Superior temporal gyrus (tissue), 1 donor: ENCODE results near the gene GHR.
"Not testable (repeated sequence)": the region's sequence is repeated elsewhere in the genome, so short reads cannot be mapped to it uniquely, and the experiment has no call there.

Experiments
- DNase-seq: peaks from one replicate; pipeline ENCODE4 v3.0.0-alpha.2; 2016; ENCODE audit errors: extremely low spot score

Gene GHR

DNA sequence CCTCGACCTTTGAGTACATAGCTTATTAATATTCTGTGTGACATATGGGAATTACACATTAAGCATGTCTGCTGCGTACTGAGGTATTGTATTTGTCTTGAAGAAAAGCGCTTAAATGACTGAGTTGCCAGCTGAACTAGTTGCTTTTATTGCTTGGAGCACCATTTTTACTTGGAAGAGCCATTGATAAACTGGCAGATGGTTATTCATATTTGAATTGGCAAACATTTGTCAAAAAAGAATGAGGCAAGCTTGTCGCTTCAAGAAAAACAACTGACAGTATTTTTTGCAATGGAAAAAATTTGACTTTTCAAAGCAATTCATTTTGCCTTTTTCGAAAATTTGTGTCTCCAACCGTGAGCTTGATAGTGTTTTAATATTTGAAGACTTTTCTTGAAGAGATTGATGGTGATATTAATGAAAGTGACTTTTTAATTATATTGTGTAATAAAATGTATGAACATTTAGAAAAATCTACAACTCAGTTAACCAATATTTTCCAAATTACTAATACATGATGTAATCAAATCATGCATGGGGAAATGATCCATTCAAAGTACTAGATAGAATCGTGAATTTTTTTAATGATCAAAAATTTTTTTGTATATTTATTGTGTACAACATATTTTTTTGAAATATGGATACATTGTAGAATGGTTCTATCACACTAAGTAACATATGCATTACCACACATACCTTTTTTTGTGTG is 278.3 kb downstream of the GHR start:
- DNase-seq, result no peak

DNA sequence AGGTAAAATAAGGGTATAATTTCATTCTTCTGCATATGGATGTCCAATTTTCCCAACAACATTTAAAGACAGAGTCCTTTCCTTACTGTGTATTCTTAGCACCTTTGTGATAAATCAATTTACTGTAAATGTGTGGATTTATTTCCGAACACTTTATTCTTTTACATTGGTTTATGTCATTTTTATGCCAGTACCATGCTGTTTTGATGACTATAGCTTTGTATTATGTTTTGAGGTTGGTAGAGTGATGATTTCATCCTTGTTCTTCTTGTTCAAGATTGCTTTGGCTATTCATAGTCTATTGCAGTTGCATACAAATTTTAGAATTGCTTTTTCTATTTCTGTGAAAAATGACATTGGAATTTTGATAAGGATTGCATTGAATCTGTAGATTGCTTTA is 280.0 kb downstream of the GHR start:
- DNase-seq, result no peak

DNA sequence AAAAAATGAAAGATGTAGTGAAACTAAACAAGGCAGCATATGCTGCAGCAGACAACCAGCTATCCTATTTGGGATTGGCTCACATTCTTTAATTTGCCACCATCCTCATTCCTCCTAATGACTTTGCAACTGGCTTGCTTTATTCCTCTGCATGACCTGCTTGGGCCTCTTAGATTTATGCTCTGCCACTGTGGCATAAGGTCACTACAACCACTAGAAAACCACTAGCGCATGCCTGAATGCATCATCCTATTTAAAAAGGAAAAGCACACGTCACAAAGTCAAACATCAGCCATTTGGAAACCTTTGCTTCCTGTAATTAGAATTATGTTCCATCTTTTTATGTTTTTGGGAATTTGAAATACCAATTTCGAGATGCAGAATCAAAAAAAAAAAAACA is 292.5 kb downstream of the GHR start:
- DNase-seq, result no peak

DNA sequence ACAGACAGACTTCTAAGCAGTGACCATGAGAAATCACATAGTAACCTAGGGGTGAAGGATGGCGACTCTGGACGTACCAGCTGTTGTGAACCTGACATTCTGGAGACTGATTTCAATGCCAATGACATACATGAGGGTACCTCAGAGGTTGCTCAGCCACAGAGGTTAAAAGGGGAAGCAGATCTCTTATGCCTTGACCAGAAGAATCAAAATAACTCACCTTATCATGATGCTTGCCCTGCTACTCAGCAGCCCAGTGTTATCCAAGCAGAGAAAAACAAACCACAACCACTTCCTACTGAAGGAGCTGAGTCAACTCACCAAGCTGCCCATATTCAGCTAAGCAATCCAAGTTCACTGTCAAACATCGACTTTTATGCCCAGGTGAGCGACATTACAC is 295.4 kb downstream of the GHR start:
- DNase-seq, result no peak

DNA sequence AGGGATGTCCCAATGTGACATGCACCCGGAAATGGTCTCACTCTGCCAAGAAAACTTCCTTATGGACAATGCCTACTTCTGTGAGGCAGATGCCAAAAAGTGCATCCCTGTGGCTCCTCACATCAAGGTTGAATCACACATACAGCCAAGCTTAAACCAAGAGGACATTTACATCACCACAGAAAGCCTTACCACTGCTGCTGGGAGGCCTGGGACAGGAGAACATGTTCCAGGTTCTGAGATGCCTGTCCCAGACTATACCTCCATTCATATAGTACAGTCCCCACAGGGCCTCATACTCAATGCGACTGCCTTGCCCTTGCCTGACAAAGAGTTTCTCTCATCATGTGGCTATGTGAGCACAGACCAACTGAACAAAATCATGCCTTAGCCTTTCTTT is 295.8 kb downstream of the GHR start:
- no peak for DNase-seq

DNA sequence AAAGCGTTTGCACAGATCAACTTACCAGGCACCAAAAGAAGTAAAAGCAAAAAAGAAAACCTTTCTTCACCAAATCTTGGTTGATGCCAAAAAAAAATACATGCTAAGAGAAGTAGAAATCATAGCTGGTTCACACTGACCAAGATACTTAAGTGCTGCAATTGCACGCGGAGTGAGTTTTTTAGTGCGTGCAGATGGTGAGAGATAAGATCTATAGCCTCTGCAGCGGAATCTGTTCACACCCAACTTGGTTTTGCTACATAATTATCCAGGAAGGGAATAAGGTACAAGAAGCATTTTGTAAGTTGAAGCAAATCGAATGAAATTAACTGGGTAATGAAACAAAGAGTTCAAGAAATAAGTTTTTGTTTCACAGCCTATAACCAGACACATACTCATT is 297.0 kb downstream of the GHR start:
- DNase-seq, result no peak

DNA sequence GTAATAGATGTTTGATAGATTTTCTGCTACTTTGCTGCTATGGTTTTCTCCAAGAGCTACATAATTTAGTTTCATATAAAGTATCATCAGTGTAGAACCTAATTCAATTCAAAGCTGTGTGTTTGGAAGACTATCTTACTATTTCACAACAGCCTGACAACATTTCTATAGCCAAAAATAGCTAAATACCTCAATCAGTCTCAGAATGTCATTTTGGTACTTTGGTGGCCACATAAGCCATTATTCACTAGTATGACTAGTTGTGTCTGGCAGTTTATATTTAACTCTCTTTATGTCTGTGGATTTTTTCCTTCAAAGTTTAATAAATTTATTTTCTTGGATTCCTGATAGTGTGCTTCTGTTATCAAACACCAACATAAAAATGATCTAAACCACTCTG is 298.2 kb downstream of the GHR start:
- no peak for DNase-seq

DNA sequence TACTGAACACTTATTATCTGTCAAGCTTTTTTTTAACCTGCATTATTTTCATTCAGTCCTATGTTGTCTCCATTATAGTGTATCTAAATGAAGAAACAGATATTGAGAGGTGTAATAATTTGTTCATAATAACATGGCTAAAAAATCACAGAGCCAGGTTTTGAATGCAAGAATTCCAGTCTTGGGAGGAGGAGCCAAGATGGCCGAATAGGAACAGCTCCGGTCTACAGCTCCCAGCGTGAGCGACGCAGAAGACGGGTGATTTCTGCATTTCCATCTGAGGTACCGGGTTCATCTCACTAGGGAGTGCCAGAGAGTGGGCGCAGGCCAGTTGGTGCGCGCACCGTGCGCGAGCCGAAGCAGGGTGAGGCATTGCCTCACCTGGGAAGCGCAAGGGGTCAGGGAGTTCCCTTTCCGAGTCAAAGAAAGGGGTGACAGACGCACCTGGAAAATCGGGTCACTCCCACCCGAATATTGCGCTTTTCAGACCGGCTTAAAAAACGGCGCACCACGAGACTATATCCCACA is 311.4 kb downstream of the GHR start:
- not testable (repeated sequence) for DNase-seq

DNA sequence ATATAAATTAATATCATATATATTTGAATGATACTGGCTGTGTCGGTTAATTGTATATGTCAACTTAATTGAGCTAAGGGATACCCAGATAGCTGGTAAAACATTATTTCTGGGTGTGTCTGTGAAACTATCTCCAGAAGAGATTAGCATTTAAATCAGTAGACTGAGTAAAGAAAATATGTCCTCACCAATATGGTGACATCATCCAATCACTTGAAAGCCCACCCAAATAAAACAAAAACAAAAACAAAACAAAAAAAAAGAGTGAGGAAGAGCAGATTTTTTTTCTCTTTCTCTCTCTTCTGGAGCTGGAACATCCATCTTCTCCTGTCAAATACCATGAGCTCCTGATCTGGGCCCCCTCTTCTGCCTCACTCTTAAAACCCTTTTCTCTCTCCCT is 317.7 kb downstream of the GHR start:
- no peak for DNase-seq

DNA sequence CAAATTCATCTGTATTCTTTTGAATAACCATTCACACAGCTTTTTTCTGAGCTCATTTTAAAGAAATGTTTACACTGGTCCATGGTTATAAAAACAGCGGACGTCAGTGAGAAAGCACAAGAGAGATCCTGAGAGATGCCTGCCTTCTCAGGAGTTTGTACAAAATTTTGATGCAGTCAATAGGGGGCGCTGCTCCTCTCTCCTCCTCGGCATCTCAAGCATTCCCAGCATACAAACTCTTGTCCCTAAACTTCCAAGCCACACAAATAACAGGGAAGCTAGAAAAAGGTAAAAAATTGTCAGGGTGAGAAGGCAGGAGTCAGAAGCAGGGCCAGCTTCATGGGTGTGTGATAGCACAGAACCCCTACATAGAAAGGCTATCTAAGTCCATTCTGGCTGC is 322.2 kb downstream of the GHR start:
- peak; percentile 33 for DNase-seq

DNA sequence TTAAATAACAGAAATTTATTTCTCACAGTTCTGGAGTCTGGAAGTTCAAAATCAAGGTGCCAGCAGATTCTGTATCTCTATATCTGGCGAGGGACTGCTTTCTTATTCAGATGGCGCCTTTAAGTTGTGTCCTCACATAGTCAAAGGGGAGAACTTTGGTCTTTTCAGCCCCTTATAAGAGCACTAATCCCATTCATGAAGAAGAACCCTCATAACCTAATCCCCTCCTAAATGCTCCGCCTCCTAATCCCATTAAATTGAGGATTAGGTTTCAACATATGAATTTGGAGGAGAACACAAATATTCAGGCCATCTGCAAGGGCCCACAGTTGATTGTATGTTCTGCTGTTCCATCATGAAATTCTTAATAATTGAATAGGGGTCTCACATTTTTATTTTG is 322.6 kb downstream of the GHR start:
- DNase-seq, result no peak

DNA sequence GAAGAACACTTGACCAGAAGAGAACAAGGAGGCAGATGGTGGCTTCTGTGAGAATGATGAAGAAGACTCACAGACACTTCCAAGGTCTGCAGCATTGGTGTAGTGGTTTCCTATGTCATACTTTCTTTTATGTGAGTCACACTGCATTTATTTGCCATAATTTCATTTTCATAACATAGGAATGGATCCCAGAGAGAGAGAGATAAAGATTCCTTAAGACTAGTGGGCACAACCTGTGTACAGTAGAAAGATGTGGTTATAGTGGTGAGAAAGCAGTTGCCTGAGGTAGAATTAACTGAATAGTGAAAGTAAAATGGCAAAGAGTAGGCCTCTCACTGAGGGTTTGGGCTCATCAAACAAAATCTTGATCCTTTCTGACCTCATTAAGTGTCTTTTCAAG is 325.8 kb downstream of the GHR start:
- no peak for DNase-seq

DNA sequence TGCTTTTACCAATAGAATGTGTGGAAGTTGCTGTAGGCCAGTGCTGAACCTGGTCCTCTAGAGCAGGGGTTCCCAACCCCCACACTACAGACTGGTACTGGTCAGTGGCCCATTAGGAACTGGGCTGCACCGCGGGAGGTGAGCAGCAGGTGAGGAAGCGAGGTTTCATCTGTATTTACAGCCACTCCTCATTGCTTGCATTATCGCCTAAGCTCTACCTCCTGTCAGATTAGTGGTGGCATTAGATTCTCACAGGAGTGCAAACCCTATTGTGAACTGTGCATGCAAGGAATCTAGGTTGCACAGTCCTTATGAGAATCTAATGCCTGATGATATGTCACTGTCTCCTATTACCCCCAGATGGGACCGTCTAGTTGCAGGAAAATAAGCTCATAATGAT is 327.3 kb downstream of the GHR start:
- no peak for DNase-seq

DNA sequence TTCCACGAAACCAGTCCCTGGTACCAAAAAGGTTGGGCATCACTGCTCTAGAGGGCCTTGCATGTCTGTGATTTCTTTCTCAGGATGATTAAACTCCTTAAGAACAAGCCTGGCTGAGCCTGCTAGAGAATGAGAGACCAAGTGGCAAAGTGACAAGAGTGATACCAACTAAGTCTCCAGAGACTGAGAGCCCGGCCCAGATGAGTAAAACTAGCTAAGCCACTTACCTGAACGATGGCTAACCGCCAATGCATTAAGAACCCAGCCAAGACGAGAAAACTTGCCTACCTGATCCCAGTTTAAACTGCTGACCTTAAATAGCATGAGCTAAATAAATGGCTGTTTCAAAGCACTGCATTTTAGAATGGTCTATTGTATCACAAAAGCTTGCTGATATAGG is 327.8 kb downstream of the GHR start:
- DNase-seq, result no peak

DNA sequence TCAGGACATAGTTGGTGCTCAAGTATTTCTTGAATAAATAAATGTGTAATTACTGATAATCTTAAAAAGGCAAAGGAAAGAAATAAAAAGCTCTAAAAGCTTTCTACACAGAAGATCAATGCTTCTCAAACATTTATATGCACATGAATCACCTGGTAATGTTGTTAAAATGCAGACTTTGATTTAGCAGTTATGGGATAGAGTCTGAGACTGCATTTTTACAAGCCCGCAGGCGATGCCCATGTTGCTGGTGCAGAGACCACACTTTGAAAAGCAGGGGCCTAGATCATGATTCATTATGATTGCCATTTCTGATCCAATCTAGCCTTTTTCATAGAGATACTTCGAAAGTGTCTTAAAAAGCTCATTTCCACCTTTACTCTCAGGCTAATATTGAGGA is 329.9 kb downstream of the GHR start:
- DNase-seq, result no peak

DNA sequence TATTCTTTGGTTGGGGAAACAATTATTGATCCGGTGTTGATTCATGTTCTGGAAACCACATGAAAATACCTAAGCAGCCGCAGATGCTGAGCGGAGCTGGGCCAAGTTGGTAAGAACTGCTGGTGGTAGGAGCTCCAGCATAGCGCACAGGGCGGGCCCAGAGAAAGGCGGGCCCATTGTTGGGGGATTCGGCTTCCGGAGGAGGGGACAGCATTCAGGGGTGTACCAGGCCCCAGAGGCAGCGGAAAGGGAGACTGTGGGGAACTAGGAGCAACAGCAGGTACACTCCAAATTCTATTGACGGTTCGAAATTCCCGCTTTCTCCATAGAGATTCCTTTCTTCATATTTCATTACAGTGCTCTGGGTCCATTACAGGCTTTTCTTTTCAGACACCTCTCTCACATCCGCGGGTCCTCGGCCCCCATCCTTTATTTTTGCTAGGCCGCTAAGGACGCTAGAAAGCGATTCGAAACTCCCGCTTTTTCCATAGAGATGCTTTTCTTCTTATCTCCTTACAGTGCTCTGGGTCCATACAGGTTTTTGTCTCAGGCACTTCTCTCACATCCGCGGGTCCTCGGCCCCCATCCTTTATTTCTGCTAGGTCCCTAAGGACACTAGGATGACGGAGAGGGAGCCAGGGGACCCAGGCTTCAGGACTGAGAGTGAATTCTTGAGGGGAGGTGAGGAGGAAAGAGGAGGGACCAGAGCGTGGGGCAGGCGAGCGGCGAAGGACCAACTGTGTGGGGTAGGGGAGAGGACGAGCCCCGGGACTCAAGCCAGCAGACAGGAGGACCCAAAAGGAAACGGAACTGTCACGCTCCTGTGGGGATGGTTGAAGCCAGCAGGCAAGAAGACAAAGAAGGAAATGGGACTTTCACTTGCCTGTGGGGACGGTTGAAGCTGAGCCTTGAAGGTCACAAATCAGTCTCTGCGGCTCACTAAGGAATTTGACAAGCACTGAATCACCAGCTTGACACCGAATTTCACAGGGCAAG is 333.7 kb downstream of the GHR start, which contains the start of gene CCDC152:
Gene CCDC152 (plus strand): TSS at position 213 of the 996 bp plus-strand sequence. CDS start 2,304 bp downstream, outside the sequence.
- DNase-seq, result peak; percentile 42

DNA sequence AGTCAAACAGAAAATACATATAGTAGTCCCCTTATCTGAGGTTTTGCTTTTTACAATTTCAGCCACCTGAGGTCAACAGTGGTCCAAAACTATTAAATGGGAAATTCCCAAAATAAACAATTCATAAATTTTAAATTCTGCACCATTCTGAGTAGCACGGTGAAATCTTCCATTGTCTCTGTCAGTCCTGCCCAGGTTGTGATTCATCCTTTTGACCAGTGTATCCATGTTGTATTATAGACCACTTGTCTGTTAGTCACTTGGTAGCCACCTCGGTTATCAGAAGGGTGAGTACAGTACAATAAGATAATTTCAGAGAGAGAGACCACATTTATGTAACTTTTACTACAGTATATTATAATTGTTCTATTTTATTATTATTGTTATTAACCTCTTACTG is 336.2 kb downstream of the GHR start:
- DNase-seq, result no peak

DNA sequence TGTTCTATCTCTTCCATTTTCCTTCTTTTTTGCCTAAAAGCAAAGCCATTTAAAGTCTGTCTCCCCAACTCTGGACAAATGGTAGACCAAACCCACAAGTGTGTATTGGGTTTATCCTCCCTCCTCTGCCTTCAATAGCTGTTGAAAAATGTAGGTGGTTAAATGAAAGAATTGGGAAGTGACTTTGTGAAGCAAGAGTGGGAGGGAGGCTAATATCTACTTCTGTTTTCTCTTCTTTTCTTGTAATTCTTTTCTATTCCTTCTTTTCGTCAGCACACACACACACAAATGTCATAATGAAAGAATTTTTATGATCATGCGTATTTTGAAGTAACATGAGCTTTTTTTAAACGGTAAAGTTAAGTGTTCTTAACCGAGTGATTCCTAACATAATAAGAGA is 337.2 kb downstream of the GHR start:
- no peak for DNase-seq

DNA sequence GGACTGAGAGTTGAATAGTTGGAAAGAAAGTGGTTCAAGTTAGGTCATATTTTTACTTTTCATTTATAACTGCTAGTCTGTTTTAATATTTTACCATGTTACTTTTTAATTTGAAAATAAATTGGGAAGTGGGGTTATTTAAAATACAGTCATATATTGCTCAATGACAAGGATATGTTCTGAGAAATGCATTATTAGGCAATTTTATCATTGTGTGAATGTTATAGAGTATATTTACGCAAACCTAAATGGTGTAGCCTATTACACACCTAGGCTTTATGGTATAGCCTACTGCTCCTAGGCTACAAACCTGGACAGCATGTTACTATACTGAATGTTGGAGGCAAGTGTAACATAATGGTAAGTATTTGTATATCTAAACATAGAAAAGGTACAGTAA is 338.6 kb downstream of the GHR start:
- no peak for DNase-seq

DNA sequence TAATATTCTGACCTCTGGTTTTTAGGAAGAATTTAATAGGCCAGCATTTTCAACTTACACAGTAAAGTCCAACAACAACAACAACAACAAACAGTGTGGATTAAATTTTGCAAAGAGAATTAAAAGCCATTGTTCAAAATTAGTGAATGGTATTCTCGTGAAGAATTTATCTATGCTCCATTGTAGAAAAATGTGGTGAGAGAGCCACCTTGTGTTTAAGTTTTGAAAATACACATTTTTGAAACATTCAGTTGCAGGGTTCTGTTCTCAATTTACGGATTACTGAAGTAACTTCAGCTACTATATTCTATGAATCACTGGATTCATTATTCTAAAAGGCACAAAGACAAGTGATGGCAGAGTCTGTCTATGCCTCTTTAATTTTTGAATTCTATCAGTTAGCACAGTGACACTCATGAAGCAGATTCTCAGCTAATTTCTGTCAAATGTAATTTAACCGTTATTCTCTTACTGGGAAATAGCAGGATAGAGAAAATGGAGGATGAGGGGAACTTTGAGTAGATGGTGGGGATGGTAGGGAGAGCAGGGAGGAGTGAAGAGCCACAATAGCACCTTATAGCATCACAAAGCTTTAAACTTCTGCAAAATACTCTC is 344.4 kb downstream of the GHR start:
- peak; percentile 83 for DNase-seq

DNA sequence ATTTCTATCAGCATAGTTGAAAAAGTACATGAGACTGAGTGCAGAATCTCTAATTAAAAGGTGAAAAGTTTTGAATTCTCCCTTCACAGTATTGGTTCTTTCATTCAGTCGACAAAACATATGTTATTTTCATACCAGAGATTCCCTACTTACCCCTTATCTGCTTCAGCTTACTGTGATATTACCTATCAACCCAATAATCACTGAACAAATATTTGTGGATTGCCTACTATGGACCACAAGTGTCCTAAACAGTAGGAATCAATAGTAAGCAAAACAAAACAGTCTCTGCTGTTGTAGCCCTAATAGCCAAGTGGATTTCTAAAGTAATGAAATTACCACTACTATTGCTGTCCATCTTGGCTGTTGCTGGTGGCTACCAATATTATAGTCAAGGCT is 344.9 kb downstream of the GHR start:
- no peak for DNase-seq

DNA sequence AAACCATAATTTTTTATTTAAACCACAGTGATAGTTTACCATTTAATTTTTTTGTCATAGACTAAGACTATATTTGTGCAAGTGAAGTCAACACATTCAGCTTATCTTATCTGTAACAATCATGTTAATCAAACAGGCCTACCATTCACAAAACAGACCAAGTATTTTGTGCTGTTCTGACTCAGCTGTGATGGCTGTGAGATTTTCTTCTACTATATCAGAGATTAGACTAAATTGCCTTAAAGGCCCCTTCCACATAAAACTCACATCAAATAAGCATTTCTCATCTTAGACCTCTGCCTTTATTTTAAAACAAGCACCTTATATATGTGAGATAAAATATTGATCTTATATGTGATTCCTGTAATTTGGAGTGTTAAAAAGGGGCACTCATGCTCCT is 346.8 kb downstream of the GHR start:
- DNase-seq, result no peak
